ENCODE results near the gene GDF9.

Gene GDF9

GRCh38 chr5:132884548-132884947 lies 18.3 kb upstream of the GDF9 start:
- no peaks in the 10 kb centered on the region for H3K27me3 Mint-ChIP-seq
- H3K9me3 Mint-ChIP-seq = no peaks in the 10 kb centered on the region
- ATAC-seq (no peak), DNase-seq (no peak)
- H3K27ac Mint-ChIP-seq = no peak overlapping the region
- H3K36me3 Mint-ChIP-seq (ENCODE audit: low read depth) = peaks cover 27% of the 10 kb centered on the region
- H3K4me3 Mint-ChIP-seq = no peak overlapping the region
- H3K4me1 Mint-ChIP-seq = peaks cover 2% of the 10 kb centered on the region

DNA sequence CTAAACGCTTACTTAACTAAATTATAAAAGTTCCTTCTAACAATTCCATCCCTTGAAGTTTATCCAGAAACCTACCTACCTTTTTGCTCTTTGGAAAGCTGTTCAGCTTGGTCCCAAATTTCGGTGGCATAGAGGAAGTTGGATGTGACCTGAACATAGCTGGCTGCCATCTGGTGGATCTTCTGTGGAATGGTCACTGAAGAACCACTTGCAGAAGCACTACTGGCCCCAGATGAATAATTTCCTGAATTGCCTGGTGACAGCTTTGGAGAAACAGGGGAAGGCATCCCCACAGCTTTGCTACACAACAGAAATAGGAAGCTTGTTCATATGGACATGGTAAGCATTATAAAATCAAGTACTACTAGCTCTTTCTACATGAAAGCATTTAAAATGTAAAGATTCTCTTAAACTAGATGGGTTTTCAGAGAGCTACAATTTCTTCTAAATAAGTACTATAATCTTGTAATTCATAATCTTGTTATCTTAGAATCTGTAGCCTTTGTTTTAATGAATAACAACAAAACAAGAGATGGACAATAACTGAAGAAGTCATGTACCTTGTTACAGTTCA lies 17.1 kb upstream of the GDF9 start:
- DNase-seq = no peak
- peaks cover 31% of the 10 kb centered on the region for H3K36me3 Mint-ChIP-seq (ENCODE audit: low read depth)
- ATAC-seq = peak; percentile 80
- H3K27ac Mint-ChIP-seq = peak overlapping the region; percentile 53
- no peaks in the 10 kb centered on the region for H3K9me3 Mint-ChIP-seq
- H3K4me3 Mint-ChIP-seq = no peak overlapping the region
- peaks cover 2% of the 10 kb centered on the region for H3K4me1 Mint-ChIP-seq
- no peaks in the 10 kb centered on the region for H3K27me3 Mint-ChIP-seq

DNA sequence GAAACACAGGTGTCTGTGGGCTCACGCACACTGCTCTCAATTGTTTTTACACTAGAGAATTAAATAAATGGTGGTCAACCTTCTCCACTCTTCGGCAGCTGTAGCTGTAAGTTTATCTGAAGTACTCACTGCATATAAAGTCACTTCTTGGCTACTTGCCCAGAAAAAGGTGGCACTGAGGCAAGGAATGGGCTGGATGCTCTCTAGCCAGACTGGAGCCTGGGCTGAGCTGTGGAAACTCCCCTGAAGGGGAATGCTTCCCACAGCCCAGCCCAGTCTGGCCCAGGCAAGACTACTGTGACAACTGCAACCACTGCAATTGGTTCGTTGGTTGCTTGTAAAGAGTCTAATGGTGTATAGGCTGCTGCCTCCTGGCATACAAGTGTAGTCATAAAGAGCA lies 11.7 kb upstream of the GDF9 start:
- DNase-seq (no peak), ATAC-seq (no peak)
- Mint-ChIP-seq H3K36me3 (ENCODE audit: low read depth) (peaks cover 19% of the 10 kb centered on the region), H3K4me3 (no peak overlapping the region), H3K9me3 (no peaks in the 10 kb centered on the region), H3K27me3 (no peaks in the 10 kb centered on the region), H3K27ac (peak overlapping the region; percentile 25), H3K4me1 (no peaks in the 10 kb centered on the region)

DNA sequence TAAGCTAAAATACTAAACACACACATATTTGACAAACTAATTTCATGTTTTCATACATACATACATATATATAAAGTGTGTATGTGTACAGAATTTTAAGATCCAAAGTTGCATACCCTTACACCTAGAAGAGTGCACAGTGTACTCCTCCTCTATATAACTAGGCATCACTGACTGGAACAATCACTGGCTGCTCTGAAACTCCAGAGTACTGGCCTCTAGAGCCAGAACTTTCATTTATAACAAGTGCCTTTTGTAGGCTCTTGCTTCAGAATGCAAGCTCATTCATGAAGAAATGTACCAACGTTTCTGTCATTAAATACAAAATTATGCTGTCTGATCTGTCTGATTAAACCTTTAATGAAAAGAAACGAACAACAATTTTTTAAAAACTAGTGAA lies 11.2 kb upstream of the GDF9 start:
- H3K36me3 Mint-ChIP-seq (ENCODE audit: low read depth) = peaks cover 20% of the 10 kb centered on the region
- no peak overlapping the region for H3K27ac Mint-ChIP-seq
- ATAC-seq (no peak), DNase-seq (no peak)
- H3K4me1 Mint-ChIP-seq = no peaks in the 10 kb centered on the region
- H3K9me3 Mint-ChIP-seq = no peaks in the 10 kb centered on the region
- no peaks in the 10 kb centered on the region for H3K27me3 Mint-ChIP-seq
- H3K4me3 Mint-ChIP-seq = no peak overlapping the region

- Mint-ChIP-seq H3K36me3 (ENCODE audit: low read depth) (peaks cover 28% of the 10 kb centered on the region), H3K27ac (no peak overlapping the region), H3K9me3 (no peaks in the 10 kb centered on the region), H3K27me3 (no peaks in the 10 kb centered on the region), H3K4me1 (no peaks in the 10 kb centered on the region), H3K4me3 (no peak overlapping the region)
- DNase-seq (no peak), ATAC-seq (no peak)
Measured at GRCh38 chr5:132876020-132876759, 9.9 kb upstream of the GDF9 start.

DNA sequence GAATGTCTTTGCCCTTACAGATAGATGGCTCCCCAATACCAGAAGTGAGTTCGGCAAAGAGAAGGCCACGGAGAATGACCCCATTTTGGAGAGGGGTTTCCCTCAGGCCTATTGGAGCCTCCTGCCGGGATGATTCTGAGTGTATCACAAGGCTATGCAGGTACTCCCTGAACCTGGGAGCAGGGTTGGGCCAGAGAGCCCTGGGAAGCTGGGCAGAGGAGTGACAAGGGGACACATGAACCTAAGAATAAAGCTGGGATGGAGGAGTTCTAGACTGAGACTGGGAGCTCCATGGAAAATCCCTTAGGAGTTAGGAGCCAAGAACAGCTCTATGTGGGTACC lies 7.6 kb upstream of the GDF9 start:
- ATAC-seq (no peak), DNase-seq (no peak)
- Mint-ChIP-seq H3K4me3 (no peak overlapping the region), H3K9me3 (no peaks in the 10 kb centered on the region), H3K36me3 (ENCODE audit: low read depth) (peaks cover 28% of the 10 kb centered on the region), H3K27me3 (no peaks in the 10 kb centered on the region), H3K4me1 (peaks cover under 1% of the 10 kb centered on the region), H3K27ac (no peak overlapping the region)

DNA sequence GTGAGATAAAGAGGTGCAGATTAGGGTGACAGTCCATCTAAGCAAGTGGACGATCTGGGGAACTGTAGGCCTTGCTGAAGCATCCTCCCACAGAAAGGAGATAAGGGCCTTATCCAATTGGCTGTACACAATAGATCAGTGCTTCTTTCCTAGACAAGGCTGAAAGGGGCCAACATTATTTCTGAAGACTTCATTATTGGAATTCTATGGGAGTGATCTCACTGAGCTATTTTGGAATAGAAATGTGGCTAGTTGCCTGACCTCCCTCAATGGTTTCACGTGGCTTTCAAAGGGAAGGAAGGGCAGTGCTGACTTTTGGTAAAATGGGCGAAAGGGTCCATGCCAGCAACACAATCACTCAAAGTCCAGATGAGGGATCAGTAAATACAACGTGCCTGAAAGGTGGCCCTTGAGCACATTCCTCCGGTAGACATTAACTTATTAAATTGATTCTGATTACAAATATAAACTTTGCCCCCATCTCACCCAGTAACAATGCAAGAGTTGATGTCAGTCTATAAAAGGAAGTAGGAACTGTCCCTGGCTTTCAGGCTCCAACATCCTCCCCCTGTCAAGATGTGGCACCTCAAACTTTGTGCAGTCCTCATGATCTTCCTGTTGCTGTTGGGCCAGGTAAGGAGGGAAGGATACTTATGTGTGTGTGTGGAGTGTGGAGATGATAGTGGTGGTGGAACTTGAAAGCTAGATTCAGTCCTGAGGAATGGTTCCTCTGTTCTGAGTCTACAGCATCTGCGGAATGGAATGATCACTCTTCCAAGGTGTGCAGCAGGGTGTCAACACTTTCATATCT lies 7.1 kb upstream of the GDF9 start, which contains the start of gene LEAP2:
TSS of gene LEAP2 (plus strand) at position 550 of the 811 bp plus-strand sequence. CDS start at position 577, 27 bp downstream.
- peaks cover 32% of the 10 kb centered on the region for H3K36me3 Mint-ChIP-seq (ENCODE audit: low read depth)

DNA sequence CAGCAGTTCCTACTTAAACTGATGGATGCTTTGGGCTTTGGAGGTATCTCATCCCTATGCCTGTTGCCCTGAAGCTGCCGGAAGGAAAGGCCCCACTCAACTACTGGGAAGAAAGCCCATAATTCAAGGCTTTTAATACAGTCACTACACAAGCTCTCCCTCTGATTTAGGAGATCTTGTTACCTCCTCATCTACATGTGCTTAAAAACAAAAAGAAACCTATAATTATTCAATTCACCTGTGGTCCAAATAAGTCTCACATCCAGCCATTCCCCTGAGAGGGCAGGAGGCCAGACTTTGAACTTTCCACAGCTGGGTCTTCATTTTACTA lies 6.5 kb upstream of the GDF9 start:
- Mint-ChIP-seq H3K4me1 (peaks cover 11% of the 10 kb centered on the region), H3K36me3 (ENCODE audit: low read depth) (peaks cover 32% of the 10 kb centered on the region), H3K9me3 (no peaks in the 10 kb centered on the region), H3K27me3 (no peaks in the 10 kb centered on the region), H3K27ac (no peak overlapping the region), H3K4me3 (no peak overlapping the region)
- no peak for ATAC-seq
- DNase-seq = no peak

More for the DNA sequence above, 7.1 kb upstream of the GDF9 start, which contains the start of gene LEAP2:
- no peaks in the 10 kb centered on the region for H3K9me3 Mint-ChIP-seq
- no peak for DNase-seq
- H3K4me3 Mint-ChIP-seq = no peak within 1 kb of the TSS
- peaks cover 5% of the 10 kb centered on the region for H3K4me1 Mint-ChIP-seq
- H3K27me3 Mint-ChIP-seq = no peaks in the 10 kb centered on the region
- no peak within 1 kb of the TSS for H3K27ac Mint-ChIP-seq
- ATAC-seq = no peak

GRCh38 chr5:132871459-132872284 lies 5.4 kb upstream of the GDF9 start:
- H3K27ac Mint-ChIP-seq = no peak overlapping the region
- H3K4me3 Mint-ChIP-seq = no peak overlapping the region
- peaks cover 43% of the 10 kb centered on the region for H3K36me3 Mint-ChIP-seq (ENCODE audit: low read depth)

DNA sequence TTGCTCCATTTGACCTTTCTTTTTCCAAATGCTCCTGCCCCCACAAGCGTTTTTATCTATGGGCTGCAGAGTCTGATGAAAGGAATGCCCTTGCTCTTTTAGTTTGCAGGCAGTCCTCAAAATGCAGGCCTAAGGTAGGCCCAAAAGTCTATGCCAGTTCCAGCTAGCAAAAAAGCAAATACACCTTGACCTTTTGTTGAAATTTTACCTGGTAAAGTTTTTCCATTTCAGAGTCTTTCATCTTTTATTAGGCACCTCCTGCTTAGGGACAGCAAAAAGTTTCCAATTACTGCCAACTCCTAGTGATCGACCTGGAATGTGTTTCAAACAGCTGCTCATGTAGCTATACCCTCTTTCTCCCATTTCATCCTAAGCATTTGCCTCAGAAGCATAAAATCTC lies 4.5 kb upstream of the GDF9 start:
- Mint-ChIP-seq H3K27ac (no peak overlapping the region), H3K36me3 (ENCODE audit: low read depth) (peaks cover 46% of the 10 kb centered on the region), H3K4me1 (peaks cover 24% of the 10 kb centered on the region), H3K4me3 (no peak overlapping the region), H3K9me3 (no peaks in the 10 kb centered on the region), H3K27me3 (no peaks in the 10 kb centered on the region)
- DNase-seq (no peak), ATAC-seq (no peak)

More at GRCh38 chr5:132871459-132872284, 5.4 kb upstream of the GDF9 start:
- H3K4me1 Mint-ChIP-seq = peaks cover 19% of the 10 kb centered on the region
- H3K9me3 Mint-ChIP-seq = no peaks in the 10 kb centered on the region
- H3K27me3 Mint-ChIP-seq = no peaks in the 10 kb centered on the region
- DNase-seq (no peak), ATAC-seq (peak; percentile 13)

- DNase-seq (no peak), ATAC-seq (no peak)
- Mint-ChIP-seq H3K27ac (peak overlapping the region; percentile 67), H3K4me3 (peak overlapping the region; percentile 94), H3K36me3 (ENCODE audit: low read depth) (peaks cover 46% of the 10 kb centered on the region), H3K27me3 (no peaks in the 10 kb centered on the region), H3K4me1 (peaks cover 29% of the 10 kb centered on the region), H3K9me3 (no peaks in the 10 kb centered on the region)
Measured at GRCh38 chr5:132868754-132869153, 2.5 kb upstream of the GDF9 start.

GRCh38 chr5:132867046-132867451 lies 780 bp upstream of the GDF9 start:
- peak overlapping the region; percentile 98 for H3K27ac Mint-ChIP-seq
- peaks cover 29% of the 10 kb centered on the region for H3K4me1 Mint-ChIP-seq
- peak overlapping the region; percentile 94 for H3K4me3 Mint-ChIP-seq
- DNase-seq (no peak), ATAC-seq (no peak)
- H3K9me3 Mint-ChIP-seq = no peaks in the 10 kb centered on the region
- peaks cover 42% of the 10 kb centered on the region for H3K36me3 Mint-ChIP-seq (ENCODE audit: low read depth)
- no peaks in the 10 kb centered on the region for H3K27me3 Mint-ChIP-seq

DNA sequence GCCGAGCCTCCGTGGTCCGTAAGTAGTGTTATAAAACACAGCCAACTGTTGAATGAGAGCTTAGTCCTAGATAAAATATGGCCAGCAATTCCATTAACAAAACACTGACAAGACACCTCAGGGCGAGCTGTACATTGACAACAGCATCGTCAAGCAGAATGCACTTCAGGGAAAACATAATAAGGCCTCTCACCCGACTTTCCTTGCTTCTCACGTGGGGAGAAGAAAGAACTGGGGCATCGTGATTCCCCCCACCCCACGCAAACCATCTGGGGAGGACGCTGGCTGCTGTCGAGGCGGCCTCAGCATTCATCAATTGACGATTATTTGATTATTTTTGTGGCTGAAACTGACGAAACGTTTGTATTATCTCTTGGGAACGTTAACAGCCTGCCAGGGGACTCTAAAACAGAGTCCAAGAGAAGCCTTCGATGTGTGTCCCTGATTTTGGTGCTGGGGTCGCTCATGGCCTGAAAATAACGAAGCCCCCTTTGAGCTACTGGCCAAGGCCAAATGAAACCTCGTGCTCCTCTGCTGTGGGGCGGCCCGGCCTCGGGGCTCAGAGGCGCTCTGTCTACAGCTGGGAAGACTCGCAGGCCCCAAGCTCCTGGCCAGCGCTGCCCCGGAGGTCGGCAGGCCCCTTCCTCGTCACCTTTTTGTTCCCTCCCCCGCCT lies 464 bp downstream of the GDF9 start:
- Mint-ChIP-seq H3K27me3 (no peaks in the 10 kb centered on the region), H3K27ac (peak overlapping the region; percentile 98), H3K4me1 (peaks cover 29% of the 10 kb centered on the region), H3K36me3 (ENCODE audit: low read depth) (peaks cover 35% of the 10 kb centered on the region), H3K9me3 (no peaks in the 10 kb centered on the region), H3K4me3 (peak overlapping the region; percentile 94)
- DNase-seq (no peak), ATAC-seq (peak; percentile 33)

DNA sequence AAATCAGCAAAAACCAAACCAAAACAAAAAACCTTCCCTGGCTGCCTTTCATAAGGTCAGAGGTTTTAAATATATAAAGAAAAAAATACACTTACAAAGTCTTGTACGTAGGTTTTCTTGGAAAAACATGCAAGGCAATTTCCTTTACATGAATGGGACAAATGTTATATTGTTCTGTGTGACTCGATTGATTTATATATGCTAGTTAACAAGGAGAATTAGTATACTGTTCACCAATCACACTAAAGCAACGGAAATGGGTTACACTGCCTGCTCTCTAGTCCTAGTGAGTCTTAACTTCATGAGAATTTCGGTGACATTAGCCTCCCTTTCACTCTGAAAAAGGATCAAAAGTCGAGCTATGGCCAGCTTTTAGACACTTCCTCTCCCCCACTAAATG lies 5.5 kb downstream of the GDF9 start:
- no peak for DNase-seq
- H3K4me1 Mint-ChIP-seq = peaks cover 5% of the 10 kb centered on the region
- peaks cover 8% of the 10 kb centered on the region for H3K27me3 Mint-ChIP-seq
- no peak for ATAC-seq
- H3K4me3 Mint-ChIP-seq = no peak overlapping the region
- H3K9me3 Mint-ChIP-seq = no peaks in the 10 kb centered on the region
- no peak overlapping the region for H3K27ac Mint-ChIP-seq
- no peaks in the 10 kb centered on the region for H3K36me3 Mint-ChIP-seq (ENCODE audit: low read depth)
